Nephron progenitor cell (in vitro differentiated cells): Measurements from ENCODE around the gene MS4A6E.
A peak's percentile ranks its signal among the peaks of the same experiment; 100 is the strongest.

Source experiments
- DNase-seq: peaks from one replicate; pipeline ENCODE4 v3.0.0; 2021
- H3K27ac Mint-ChIP-seq: 2 replicates; pipeline ENCODE4 v1.8.0; 2021; ENCODE audit warnings: mild to moderate bottlenecking, moderate library complexity, mixed read lengths
- H3K27me3 Mint-ChIP-seq: 2 replicates; pipeline ENCODE4 v1.8.0; 2021; ENCODE audit warnings: mild to moderate bottlenecking, low read depth, mixed read lengths; ENCODE audit not compliant: poor library complexity
- H3K36me3 Mint-ChIP-seq: 2 replicates; pipeline ENCODE4 v1.8.0; 2021; ENCODE audit warnings: low read depth, mixed read lengths
- H3K4me1 Mint-ChIP-seq: 2 replicates; pipeline ENCODE4 v1.8.0; 2021; ENCODE audit warnings: mixed read lengths
- H3K4me3 Mint-ChIP-seq: 2 replicates; pipeline ENCODE4 v1.8.0; 2021; ENCODE audit warnings: mild to moderate bottlenecking, moderate library complexity, mixed read lengths
- H3K9me3 Mint-ChIP-seq: 2 replicates; pipeline ENCODE4 v1.8.0; 2021; ENCODE audit warnings: mild to moderate bottlenecking, moderate library complexity, mixed read lengths
- CTCF ChIP-seq: fragments of 200-600 bp; sonication (generic); IDR thresholded peaks from 2 replicates; pipeline ENCODE4 v1.5.0; 2021; ENCODE audit warnings: antibody characterized with exemption

MS4A6E gene

GRCh38 chr11:60328460-60328859 is 1.4 kb downstream of the MS4A6E start:
- no peak for TF ChIP-seq CTCF
- no peak overlapping the region for H3K27ac Mint-ChIP-seq
- no peak for DNase-seq
- no peaks in the 10 kb centered on the region for H3K4me1 Mint-ChIP-seq
- no peaks in the 10 kb centered on the region for H3K36me3 Mint-ChIP-seq
- H3K9me3 Mint-ChIP-seq: peaks cover 27% of the 10 kb centered on the region
- peaks cover 8% of the 10 kb centered on the region for H3K27me3 Mint-ChIP-seq
- no peak overlapping the region for H3K4me3 Mint-ChIP-seq

DNA sequence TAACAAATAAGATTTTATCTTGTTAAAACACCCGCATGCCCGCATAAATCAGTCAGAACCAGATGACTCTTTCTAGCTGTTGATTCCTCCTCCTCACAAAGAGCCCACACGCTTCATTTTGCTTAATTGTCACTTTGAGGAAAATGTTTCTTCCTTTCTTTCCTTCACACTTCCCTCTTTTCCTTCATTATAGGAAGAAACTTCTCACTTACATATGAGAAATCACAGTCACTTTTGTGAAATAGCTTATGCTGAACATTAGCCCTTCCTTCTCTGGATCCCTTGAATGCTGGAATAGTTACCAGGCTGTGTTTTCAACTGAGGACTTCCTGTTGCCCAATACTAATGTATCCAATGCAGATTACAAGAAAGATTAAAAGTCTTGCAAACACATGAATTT is 5.8 kb downstream of the MS4A6E start:
- Mint-ChIP-seq H3K9me3 (peaks cover 27% of the 10 kb centered on the region), H3K4me1 (no peaks in the 10 kb centered on the region)

DNA sequence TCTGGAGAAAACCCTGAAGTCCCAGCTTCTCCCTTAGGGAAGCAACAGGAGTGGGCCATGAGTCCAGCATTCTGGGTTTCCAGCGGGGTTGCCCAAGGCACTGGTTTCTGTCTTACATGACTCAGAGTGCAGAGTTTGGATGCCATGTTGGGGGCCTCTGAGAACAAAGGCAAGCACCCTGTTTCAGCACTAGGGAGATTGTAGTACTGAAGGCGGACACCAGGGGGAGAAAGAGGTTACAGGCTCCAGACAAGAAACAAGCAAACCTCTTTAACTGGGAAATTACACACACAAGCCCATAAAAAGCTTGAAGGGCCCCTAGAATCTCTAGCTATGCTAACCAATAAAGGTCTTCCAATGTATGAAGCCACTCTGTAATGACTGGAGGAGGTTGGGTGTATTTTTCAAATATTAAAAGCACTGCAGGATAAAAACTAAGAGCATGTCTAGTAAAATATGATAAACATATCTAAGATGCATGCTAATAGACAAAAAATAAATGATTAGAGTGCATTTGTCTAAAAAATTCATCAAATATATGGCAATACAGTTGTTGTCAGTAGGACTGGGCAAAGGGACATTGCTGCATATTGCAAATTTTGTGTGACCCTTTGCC is 7.1 kb downstream of the MS4A6E start:
- TF ChIP-seq CTCF: peak; percentile 76
- no peaks in the 10 kb centered on the region for H3K36me3 Mint-ChIP-seq
- H3K9me3 Mint-ChIP-seq: peaks cover 27% of the 10 kb centered on the region
- H3K27me3 Mint-ChIP-seq: peaks cover 3% of the 10 kb centered on the region
- H3K27ac Mint-ChIP-seq: no peak overlapping the region
- H3K4me1 Mint-ChIP-seq: no peaks in the 10 kb centered on the region
- DNase-seq: peak; percentile 81
- H3K4me3 Mint-ChIP-seq: no peak overlapping the region

More for the DNA sequence above, 5.8 kb downstream of the MS4A6E start:
- TF ChIP-seq CTCF: no peak
- H3K27me3 Mint-ChIP-seq: no peaks in the 10 kb centered on the region
- DNase-seq: no peak
- no peak overlapping the region for H3K27ac Mint-ChIP-seq
- no peak overlapping the region for H3K4me3 Mint-ChIP-seq
- no peaks in the 10 kb centered on the region for H3K36me3 Mint-ChIP-seq

DNA sequence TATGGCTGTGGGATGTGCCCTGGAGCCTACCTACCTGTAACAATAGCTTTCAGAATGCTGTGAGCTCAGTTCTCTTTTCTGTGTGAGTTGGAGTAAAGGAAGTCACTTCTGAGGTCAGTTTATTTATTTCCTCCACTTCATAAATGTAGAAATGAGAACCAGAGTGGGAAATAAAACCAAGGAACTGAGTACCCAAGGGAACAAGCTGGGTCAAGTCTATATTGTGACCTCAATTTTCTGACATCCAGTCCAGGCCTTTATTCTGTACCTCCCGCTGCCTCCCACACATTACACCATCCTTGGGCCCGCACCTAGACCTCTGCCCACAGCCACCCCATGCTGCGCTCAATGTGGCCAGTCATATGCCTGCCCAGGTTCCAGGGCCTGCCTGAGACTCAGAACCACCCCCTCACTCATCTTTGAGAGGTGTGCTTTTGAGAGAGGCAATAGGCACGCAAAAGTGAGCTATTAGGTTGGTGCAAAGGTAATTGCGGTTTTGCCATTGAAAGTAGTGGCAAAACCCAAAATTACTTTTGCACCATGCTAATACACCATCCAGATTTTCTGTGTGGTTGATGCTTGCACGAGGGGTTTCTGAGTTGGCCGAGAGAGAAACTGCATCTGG is 9.8 kb downstream of the MS4A6E start:
- Mint-ChIP-seq H3K9me3 (peaks cover 5% of the 10 kb centered on the region), H3K27ac (no peak overlapping the region), H3K4me3 (no peak overlapping the region), H3K36me3 (no peaks in the 10 kb centered on the region), H3K4me1 (no peaks in the 10 kb centered on the region), H3K27me3 (peaks cover 6% of the 10 kb centered on the region)
- no peak for DNase-seq
- no peak for TF ChIP-seq CTCF

DNA sequence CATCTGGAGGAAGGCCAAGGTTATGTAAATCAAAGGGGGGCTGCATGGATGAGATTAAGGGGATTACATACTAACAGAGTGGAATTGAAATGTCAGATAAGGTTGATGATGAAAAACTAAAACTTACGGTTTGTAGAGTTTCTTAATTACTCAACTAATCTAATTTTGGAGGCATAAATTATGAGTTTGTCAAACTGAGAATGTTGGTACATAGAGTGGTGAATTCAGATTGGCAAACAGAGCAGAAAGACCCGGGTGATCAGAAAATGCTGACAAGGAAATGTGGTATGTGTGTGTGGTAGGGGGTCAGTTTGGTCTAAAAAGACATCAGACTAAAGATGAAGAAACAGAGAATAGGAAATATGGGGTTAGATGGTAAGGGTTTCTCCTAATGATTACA is 11.0 kb downstream of the MS4A6E start:
- Mint-ChIP-seq H3K4me1 (no peaks in the 10 kb centered on the region), H3K4me3 (no peak overlapping the region), H3K9me3 (no peaks in the 10 kb centered on the region), H3K27me3 (peaks cover 6% of the 10 kb centered on the region), H3K36me3 (no peaks in the 10 kb centered on the region), H3K27ac (no peak overlapping the region)
- DNase-seq: no peak
- TF ChIP-seq CTCF: no peak

- H3K9me3 Mint-ChIP-seq: no peaks in the 10 kb centered on the region
- H3K27ac Mint-ChIP-seq: no peak overlapping the region
- TF ChIP-seq CTCF: no peak
- no peaks in the 10 kb centered on the region for H3K36me3 Mint-ChIP-seq
- no peak for DNase-seq
- H3K4me3 Mint-ChIP-seq: no peak overlapping the region
- peaks cover 6% of the 10 kb centered on the region for H3K27me3 Mint-ChIP-seq
- no peaks in the 10 kb centered on the region for H3K4me1 Mint-ChIP-seq
Measured at GRCh38 chr11:60339356-60339755, 12.3 kb downstream of the MS4A6E start.
